IMR-90 (cell line): ENCODE measurements around the gene NPRL2. TPM values are rescaled to one million over a fixed set of nuclear protein-coding genes. Genes with fewer than 3 reads are reported as not detected.

ENCODE experiments used
- ATAC-seq: fragments of 200-7000 bp; cut with Tn5 transposase; 2 replicates; pipeline ENCODE4 v1.9.1; 2020; ENCODE audit warnings: low read depth, mild to moderate bottlenecking, moderate library complexity
- BruUV-seq: library from RNA; stranded (reverse); fragments of 400-500 nt; replicated peaks from 2 replicates; lab custom pipeline; 2021; lab: Mats Ljungman, UMichigan
- CTCF ChIA-PET: fragments of 300-600 bp; formaldehyde crosslinking; extraction: SDS; loops from one replicate; lab custom pipeline; 2021; ENCODE audit warnings: antibody characterized with exemption; lab: Yijun Ruan, JAX
- POLR2A ChIA-PET: fragments of 300-600 bp; sonication (Branson Sonifier 250); formaldehyde crosslinking; loops from one replicate; lab custom pipeline; 2022; ENCODE audit warnings: antibody characterized with exemption; ENCODE audit not compliant: unreplicated experiment; lab: Charles Lee
- DNase-seq: peaks from one replicate; pipeline ENCODE4 v3.0.0; 2013
- H2AFZ ChIP-seq: replicated peaks from 2 replicates; pipeline ENCODE3; 2013; ENCODE audit warnings: low read length, mild to moderate bottlenecking; ENCODE audit not compliant: poor library complexity
- H2AK5ac ChIP-seq: 2 replicates; pipeline ENCODE4 v1.6.1; 2013; ENCODE audit warnings: low read depth, low read length, inconsistent platforms
- H2AK9ac ChIP-seq: replicated peaks from 2 replicates; pipeline ENCODE3; 2013; ENCODE audit warnings: mild to moderate bottlenecking, low read depth, low read length, moderate library complexity; ENCODE audit not compliant: poor library complexity
- H2BK120ac ChIP-seq: 2 replicates; pipeline ENCODE4 v1.6.1; 2013; ENCODE audit warnings: low read depth, low read length, inconsistent platforms
- H2BK15ac ChIP-seq: 3 replicates; pipeline ENCODE4 v1.6.1; 2013; ENCODE audit warnings: low read depth, low read length, inconsistent platforms
- H2BK20ac ChIP-seq: 2 replicates; pipeline ENCODE4 v1.6.1; 2013; ENCODE audit warnings: low read depth, mild to moderate bottlenecking, inconsistent platforms, low read length, moderate library complexity
- H2BK5ac ChIP-seq: 2 replicates; pipeline ENCODE4 v1.6.1; 2013; ENCODE audit warnings: mild to moderate bottlenecking, low read depth, low read length, inconsistent platforms; ENCODE audit not compliant: poor library complexity, severe bottlenecking
- H3K14ac ChIP-seq: replicated peaks from 2 replicates; pipeline ENCODE4 v1.6.1; 2013; ENCODE audit warnings: low read depth, low read length, inconsistent platforms
- H3K18ac ChIP-seq: 2 replicates; pipeline ENCODE4 v1.6.1; 2013; ENCODE audit warnings: low read depth, low read length, control low read depth
- H3K23ac ChIP-seq: 2 replicates; pipeline ENCODE4 v1.6.1; 2013; ENCODE audit warnings: low read depth, low read length, inconsistent platforms
- H3K27ac ChIP-seq: 2 replicates; pipeline ENCODE4 v1.5.1; 2013; ENCODE audit warnings: mild to moderate bottlenecking, control low read depth, low read length; ENCODE audit not compliant: insufficient read depth
- H3K27me3 ChIP-seq: 2 replicates; pipeline ENCODE4 v1.6.1; 2013; ENCODE audit warnings: low read length; ENCODE audit not compliant: control insufficient read depth, insufficient read depth
- H3K36me3 ChIP-seq: 2 replicates; pipeline ENCODE4 v1.6.1; 2013; ENCODE audit warnings: low read length, mixed read lengths; ENCODE audit not compliant: control insufficient read depth, insufficient read depth
- H3K4ac ChIP-seq: 2 replicates; pipeline ENCODE4 v1.6.1; 2013; ENCODE audit warnings: low read depth, low read length, inconsistent platforms
- H3K4me1 ChIP-seq: 2 replicates; pipeline ENCODE4 v1.6.1; 2013; ENCODE audit warnings: low read length, mixed read lengths; ENCODE audit not compliant: control insufficient read depth, insufficient read depth
- H3K4me2 ChIP-seq: 2 replicates; pipeline ENCODE4 v1.6.1; 2013; ENCODE audit warnings: low read depth, mild to moderate bottlenecking, control low read depth, low read length, moderate library complexity
- H3K4me3 ChIP-seq: 2 replicates; pipeline ENCODE4 v1.5.1; 2013; ENCODE audit warnings: low read depth, mild to moderate bottlenecking, control low read depth, low read length, moderate library complexity; ENCODE audit not compliant: insufficient read depth
- H3K56ac ChIP-seq: 2 replicates; pipeline ENCODE4 v1.6.1; 2013; ENCODE audit warnings: low read length, inconsistent platforms; ENCODE audit not compliant: insufficient read depth; ENCODE audit errors: extremely low read depth
- H3K79me1 ChIP-seq, 2 experiments: 2 replicates each; pipeline ENCODE4 v1.6.1; 2013; ENCODE audit warnings: low read length in 2 of 2, inconsistent platforms in 1 of 2, low read depth in 1 of 2
- H3K9ac ChIP-seq: 2 replicates; pipeline ENCODE4 v1.6.1; 2013; ENCODE audit warnings: low read depth, low read length, control low read depth
- H3K9me1 ChIP-seq: 2 replicates; pipeline ENCODE4 v1.6.1; 2013; ENCODE audit warnings: low read length, inconsistent platforms; ENCODE audit not compliant: insufficient read depth
- H3K9me3 ChIP-seq: 2 replicates; pipeline ENCODE4 v1.6.1; 2013; ENCODE audit warnings: low read length; ENCODE audit not compliant: control insufficient read depth, insufficient read depth
- H4K20me1 ChIP-seq: 2 replicates; pipeline ENCODE4 v1.6.1; 2013; ENCODE audit warnings: low read length, inconsistent platforms; ENCODE audit not compliant: insufficient read depth
- H4K5ac ChIP-seq: 2 replicates; pipeline ENCODE4 v1.6.1; 2013; ENCODE audit warnings: mild to moderate bottlenecking, low read depth, low read length, control low read depth
- H4K8ac ChIP-seq, 2 experiments: 2 replicates each; pipeline ENCODE4 v1.6.1; 2013; ENCODE audit warnings: low read depth in 2 of 2, low read length in 2 of 2, control low read depth in 1 of 2, inconsistent platforms in 1 of 2
- H4K91ac ChIP-seq: 2 replicates; pipeline ENCODE4 v1.6.1; 2013; ENCODE audit warnings: low read depth, low read length, inconsistent platforms; ENCODE audit not compliant: insufficient read depth
- BHLHE40 ChIP-seq: fragments of 150-350 bp; IDR thresholded peaks from 2 replicates; pipeline ENCODE4 v1.6.1; 2016; ENCODE audit warnings: mild to moderate bottlenecking, low read depth, low read length
- CEBPB ChIP-seq: IDR thresholded peaks from 2 replicates; pipeline ENCODE4 v1.6.1; 2012; ENCODE audit warnings: low read depth, low read length, improper control_type of control experiment
- CHD1 ChIP-seq: IDR thresholded peaks from 2 replicates; pipeline ENCODE4 v1.6.1; 2012; ENCODE audit warnings: low read depth, low read length, improper control_type of control experiment
- ELK1 ChIP-seq: fragments of 150-350 bp; IDR thresholded peaks from 2 replicates; pipeline ENCODE4 v1.6.1; 2016; ENCODE audit warnings: low read depth, mild to moderate bottlenecking, low read length, moderate library complexity, borderline replicate concordance
- FOS ChIP-seq: fragments of 150-350 bp; IDR thresholded peaks from 2 replicates; pipeline ENCODE4 v1.6.1; 2016; ENCODE audit warnings: low read depth, low read length
- MAFK ChIP-seq: IDR thresholded peaks from 2 replicates; pipeline ENCODE4 v1.6.1; 2012; ENCODE audit warnings: low read depth, low read length, improper control_type of control experiment
- MAZ ChIP-seq: IDR thresholded peaks from 2 replicates; pipeline ENCODE4 v1.6.1; 2012; ENCODE audit warnings: low read depth, mild to moderate bottlenecking, low read length, improper control_type of control experiment, moderate library complexity, borderline replicate concordance
- MXI1 ChIP-seq: IDR thresholded peaks from 2 replicates; pipeline ENCODE4 v1.6.1; 2012; ENCODE audit warnings: low read depth, mild to moderate bottlenecking, low read length, moderate library complexity, borderline replicate concordance
- NFE2L2 ChIP-seq: fragments of 150-350 bp; IDR thresholded peaks from 2 replicates; pipeline ENCODE4 v1.6.1; 2016; ENCODE audit warnings: low read depth, mild to moderate bottlenecking, low read length
- POLR2A ChIP-seq: IDR thresholded peaks from 2 replicates; pipeline ENCODE4 v1.6.1; 2012; ENCODE audit warnings: mild to moderate bottlenecking, low read depth, low read length
- RAD21 ChIP-seq: IDR thresholded peaks from 2 replicates; pipeline ENCODE4 v1.6.1; 2012; ENCODE audit warnings: low read length, improper control_type of control experiment
- RCOR1 ChIP-seq: IDR thresholded peaks from 2 replicates; pipeline ENCODE4 v1.6.1; 2012; ENCODE audit warnings: mild to moderate bottlenecking, low read length, improper control_type of control experiment; ENCODE audit not compliant: insufficient replicate concordance
- RFX5 ChIP-seq: IDR thresholded peaks from 2 replicates; pipeline ENCODE4 v1.8.0; 2012; ENCODE audit warnings: low read depth, mild to moderate bottlenecking, low read length, moderate library complexity
- SMC3 ChIP-seq: fragments of 150-350 bp; IDR thresholded peaks from 2 replicates; pipeline ENCODE4 v1.6.1; 2016; ENCODE audit warnings: low read depth, mild to moderate bottlenecking, antibody characterized with exemption, low read length, moderate library complexity
- WGBS, 2 experiments: methylation state at CpG; one replicate each; pipeline versions ENCODE4 v1.1.5 to v1.1.7; 2013; ENCODE audit warnings: missing lambda C conversion rate in 2 of 2; ENCODE audit not compliant: insufficient read length in 1 of 2; ENCODE audit errors: extremely low coverage in 2 of 2; 5-methylcytosine and 5-hydroxymethylcytosine counted together
- dilution Hi-C: fragments of 300-500 bp; cut with HindIII; formaldehyde crosslinking; loops from one replicate; pipeline ENCODE4 v1.14.3; 2018; ENCODE audit warnings: low sequenced_read_pairs; ENCODE audit not compliant: unreplicated experiment
- in situ Hi-C: fragments of 300-500 bp; cut with MboI; formaldehyde crosslinking; loops from 3 replicates; pipeline ENCODE4 v1.14.3; 2019; ENCODE audit warnings: low sequenced_read_pairs, inconsistent platforms, mixed read lengths
- intact Hi-C: fragments of 100-400 bp; cut with micrococcal nuclease; formaldehyde crosslinking; loops from 2 replicates; pipeline ENCODE4 v1.10.0; 2022
- polyA plus RNA-seq, 3 experiments: library from polyadenylated mRNA; depleted of rRNA; stranded (reverse); fragments of >200 nt; gene quantifications; 2 replicates each; pipeline ENCODE4 v1.2.3, GENCODE V29; 2012; ENCODE audit warnings: low replicate concordance in 1 of 3
- total RNA-seq: library from RNA; depleted of rRNA; stranded (reverse); fragments of >200 nt; gene quantifications from 2 replicates; pipeline ENCODE4 v1.2.3, GENCODE V29; 2012
- TF ChIP-seq, protein P1 (sequence below): conservative IDR thresholded peaks from 2 replicates; pipeline ENCODE4 v1.5.1; 2012; ENCODE audit warnings: mild to moderate bottlenecking, low read depth, low read length, improper control_type of control experiment
- TF ChIP-seq, protein P2 (sequence below): fragments of 150-350 bp; IDR thresholded peaks from 2 replicates; pipeline ENCODE4 v1.6.1; 2017; ENCODE audit warnings: mild to moderate bottlenecking, antibody characterized with exemption, low read length, low read depth

NPRL2 gene
- total and polyA plus RNA-seq, 2 of the 4 experiments (the other 2 are of a cell fraction): 38.3 to 38.7 TPM

DNA sequence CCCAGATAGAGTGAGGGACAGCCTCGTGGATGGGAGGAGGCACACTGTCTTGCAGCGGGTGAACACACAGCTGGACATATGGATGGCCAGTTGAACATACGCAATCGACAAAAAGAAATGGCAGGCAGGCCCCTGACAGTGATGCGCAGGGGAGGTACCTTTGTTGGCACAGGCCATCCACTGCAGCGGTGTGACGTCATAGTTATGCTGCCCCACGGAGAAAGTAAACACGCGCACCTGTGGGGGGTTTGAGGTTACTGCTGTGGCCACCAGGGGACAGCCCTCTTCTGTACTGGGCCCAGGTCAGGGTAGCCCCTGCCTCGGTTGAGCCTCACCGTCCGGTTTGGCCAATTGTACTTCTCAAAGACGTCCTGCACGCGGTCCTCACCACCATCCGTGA is 28.2 kb upstream of the NPRL2 start:
- intact Hi-C loops (no loop called here), in situ Hi-C loops (no loop called here), dilution Hi-C loops (no loop called here)
- Histone ChIP-seq H3K9ac (no peak overlapping the region), H4K91ac (no peak overlapping the region), H3K23ac (no peak overlapping the region), H3K18ac (no peak overlapping the region), H4K8ac (no peak overlapping the region), H2BK5ac (no peak overlapping the region), H2BK20ac (no peak overlapping the region), H3K4me2 (no peak overlapping the region), H3K9me1 (no peaks in the 10 kb centered on the region), H2AK9ac (no peak overlapping the region), H3K27me3 (peaks cover 28% of the 10 kb centered on the region; the same call in 1 of the 2 replicates), H3K4me1 (no peaks in the 10 kb centered on the region), H3K9me3 (no peaks in the 10 kb centered on the region), H2BK15ac (no peak overlapping the region), H3K4me3 (no peak overlapping the region), H3K56ac (no peak overlapping the region), H3K27ac (no peak overlapping the region), H2AFZ (no peak overlapping the region), H3K4ac (no peak overlapping the region), H3K79me1 (no peaks in the 10 kb centered on the region), H4K20me1 (no peaks in the 10 kb centered on the region), H3K36me3 (no peaks in the 10 kb centered on the region), H4K5ac (no peak overlapping the region), H2AK5ac (no peak overlapping the region), H3K14ac (no peak overlapping the region), H2BK120ac (no peak overlapping the region)
- POLR2A ChIA-PET: no interaction called here
- no TSS peak for BruUV-seq
- CTCF ChIA-PET: no interaction called here
- TF ChIP-seq SMC3 (no peak), MXI1 (no peak), MAFK (no peak), ELK1 (no peak), CEBPB (no peak), NFE2L2 (no peak), MAZ (no peak), FOS (no peak), RCOR1 (no peak), BHLHE40 (no peak), POLR2A (no peak), CHD1 (no peak), RAD21 (no peak), RFX5 (no peak)
- TF ChIP-seq, protein P1, sequence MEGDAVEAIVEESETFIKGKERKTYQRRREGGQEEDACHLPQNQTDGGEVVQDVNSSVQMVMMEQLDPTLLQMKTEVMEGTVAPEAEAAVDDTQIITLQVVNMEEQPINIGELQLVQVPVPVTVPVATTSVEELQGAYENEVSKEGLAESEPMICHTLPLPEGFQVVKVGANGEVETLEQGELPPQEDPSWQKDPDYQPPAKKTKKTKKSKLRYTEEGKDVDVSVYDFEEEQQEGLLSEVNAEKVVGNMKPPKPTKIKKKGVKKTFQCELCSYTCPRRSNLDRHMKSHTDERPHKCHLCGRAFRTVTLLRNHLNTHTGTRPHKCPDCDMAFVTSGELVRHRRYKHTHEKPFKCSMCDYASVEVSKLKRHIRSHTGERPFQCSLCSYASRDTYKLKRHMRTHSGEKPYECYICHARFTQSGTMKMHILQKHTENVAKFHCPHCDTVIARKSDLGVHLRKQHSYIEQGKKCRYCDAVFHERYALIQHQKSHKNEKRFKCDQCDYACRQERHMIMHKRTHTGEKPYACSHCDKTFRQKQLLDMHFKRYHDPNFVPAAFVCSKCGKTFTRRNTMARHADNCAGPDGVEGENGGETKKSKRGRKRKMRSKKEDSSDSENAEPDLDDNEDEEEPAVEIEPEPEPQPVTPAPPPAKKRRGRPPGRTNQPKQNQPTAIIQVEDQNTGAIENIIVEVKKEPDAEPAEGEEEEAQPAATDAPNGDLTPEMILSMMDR: no peak
- TF ChIP-seq, protein P2, sequence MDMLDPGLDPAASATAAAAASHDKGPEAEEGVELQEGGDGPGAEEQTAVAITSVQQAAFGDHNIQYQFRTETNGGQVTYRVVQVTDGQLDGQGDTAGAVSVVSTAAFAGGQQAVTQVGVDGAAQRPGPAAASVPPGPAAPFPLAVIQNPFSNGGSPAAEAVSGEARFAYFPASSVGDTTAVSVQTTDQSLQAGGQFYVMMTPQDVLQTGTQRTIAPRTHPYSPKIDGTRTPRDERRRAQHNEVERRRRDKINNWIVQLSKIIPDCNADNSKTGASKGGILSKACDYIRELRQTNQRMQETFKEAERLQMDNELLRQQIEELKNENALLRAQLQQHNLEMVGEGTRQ: no peak
- DNase-seq (no peak), ATAC-seq (no peak)
- 72% methylated on average over 6 of the region's 17 CpGs; no CpG with 5 or more reads in 1 of the 2 experiments for WGBS, 2 experiments
